Spinal cord (tissue), 10 donors: ENCODE measurements around the gene RRAS. TPM values are rescaled to one million over a fixed set of nuclear protein-coding genes. Genes with fewer than 3 reads are reported as not detected.

Experiments used
- DNase-seq, 6 donors: peaks; one replicate each; pipeline versions ENCODE4 v3.0.0 to v3.0.0-alpha.2; 2013 to 2015; ENCODE audit warnings: low spot score in 6 of 6, low read depth in 4 of 6
- H3K27ac ChIP-seq: one replicate; pipeline ENCODE4 v1.5.1; 2013; ENCODE audit warnings: low read depth, low read length, control low read depth
- H3K27me3 ChIP-seq: one replicate; pipeline ENCODE4 v1.6.1; 2013; ENCODE audit warnings: low read length; ENCODE audit not compliant: control insufficient read depth, insufficient read depth
- H3K36me3 ChIP-seq: one replicate; pipeline ENCODE4 v1.6.1; 2013; ENCODE audit warnings: low read length; ENCODE audit not compliant: control insufficient read depth, insufficient read depth
- H3K4me1 ChIP-seq: one replicate; pipeline ENCODE4 v1.6.1; 2013; ENCODE audit warnings: low read length; ENCODE audit not compliant: control insufficient read depth, insufficient read depth
- H3K4me3 ChIP-seq: one replicate; pipeline ENCODE4 v1.5.1; 2013; ENCODE audit warnings: low read depth, low read length, control low read depth
- H3K9me3 ChIP-seq: one replicate; pipeline ENCODE4 v1.6.1; 2013; ENCODE audit warnings: low read length; ENCODE audit not compliant: control insufficient read depth, insufficient read depth
- WGBS: methylation state at CpG from one replicate; pipeline ENCODE4 v1.1.5; 2013; ENCODE audit warnings: missing lambda C conversion rate; ENCODE audit not compliant: insufficient coverage; 5-methylcytosine and 5-hydroxymethylcytosine counted together
- polyA plus RNA-seq, 2 donors: library from polyadenylated mRNA; unstranded; fragments of 120-200 nt; gene quantifications; one replicate each; pipeline ENCODE4 v1.2.1, GENCODE V29; 2013; ENCODE audit not compliant: insufficient read length in 2 of 2
- total RNA-seq, 2 donors: library from RNA; depleted of rRNA in 1 of 2; stranded (reverse); fragments of 120-200 nt in 1 of 2; fragments of >200 nt in 1 of 2; gene quantifications; one replicate each; pipeline versions ENCODE4 v1.2.3 to v1.2.4, GENCODE V29; 2013 to 2014
- donor health status: healthy.

The RRAS gene
- total and polyA plus RNA-seq, 4 donors: 4.7 to 16.7 (median 15.0) TPM

- Histone ChIP-seq H3K9me3 (no peaks in the 10 kb centered on the region), H3K4me1 (peaks cover 13% of the 10 kb centered on the region), H3K36me3 (peaks cover 67% of the 10 kb centered on the region), H3K27ac (no peak overlapping the region), H3K27me3 (no peaks in the 10 kb centered on the region), H3K4me3 (no peak overlapping the region)
- DNase-seq: no peak
- WGBS: 94% methylated on average over 11 of the region's 17 CpGs
Measured at GRCh38 chr19:49646586-49646985, 6.6 kb upstream of the RRAS start.

- Histone ChIP-seq H3K27me3 (no peaks in the 10 kb centered on the region), H3K27ac (no peak overlapping the region), H3K36me3 (peaks cover 62% of the 10 kb centered on the region), H3K4me1 (peaks cover 19% of the 10 kb centered on the region), H3K4me3 (no peak overlapping the region), H3K9me3 (no peaks in the 10 kb centered on the region)
- no peak for DNase-seq
- WGBS: 94% methylated on average over 12 of the region's 13 CpGs
Measured at GRCh38 chr19:49645995-49646394, 6.1 kb upstream of the RRAS start.

GRCh38 chr19:49645592-49645991 lies 5.6 kb upstream of the RRAS start:
- Histone ChIP-seq H3K4me1 (peaks cover 23% of the 10 kb centered on the region), H3K27me3 (no peaks in the 10 kb centered on the region), H3K36me3 (peaks cover 58% of the 10 kb centered on the region), H3K27ac (no peak overlapping the region), H3K9me3 (no peaks in the 10 kb centered on the region), H3K4me3 (no peak overlapping the region)
- WGBS: 98% methylated on average over 11 of the region's 11 CpGs
- DNase-seq: no peak

- Histone ChIP-seq H3K9me3 (no peaks in the 10 kb centered on the region), H3K4me1 (peaks cover 39% of the 10 kb centered on the region), H3K27ac (no peak overlapping the region), H3K27me3 (no peaks in the 10 kb centered on the region), H3K36me3 (peaks cover 40% of the 10 kb centered on the region), H3K4me3 (no peak overlapping the region)
- no peak for DNase-seq
- WGBS: 81% methylated on average over 2 of the region's 2 CpGs
Measured at GRCh38 chr19:49643466-49643865, 3.5 kb upstream of the RRAS start.

GRCh38 chr19:49642492-49643035 lies 2.6 kb upstream of the RRAS start:
- Histone ChIP-seq H3K9me3 (no peaks in the 10 kb centered on the region), H3K27me3 (peaks cover 2% of the 10 kb centered on the region), H3K36me3 (peaks cover 31% of the 10 kb centered on the region), H3K4me1 (peaks cover 46% of the 10 kb centered on the region), H3K27ac (peak overlapping the region; percentile 100), H3K4me3 (peak overlapping the region; percentile 99)
- WGBS: 2% methylated on average over 3 of the region's 5 CpGs
- peak in 1 of 6 donors; percentile 42 for DNase-seq

- peak within 1 kb of the TSS; percentile 100 for H3K27ac ChIP-seq
- peaks cover 48% of the 10 kb centered on the region for H3K4me1 ChIP-seq
- WGBS: under 1% methylated on average over 87 of the region's 87 CpGs
Measured at GRCh38 chr19:49641688-49642491, 1.9 kb upstream of the RRAS start, which contains the start of gene SCAF1. Gene SCAF1, plus strand, starts transcription at chr19:49642209. Its CDS starts 2,818 bp downstream, at chr19:49645027.

GRCh38 chr19:49639401-49640112 lies 386 bp downstream of the RRAS start:
- H3K9me3 ChIP-seq: no peaks in the 10 kb centered on the region
- peaks cover 64% of the 10 kb centered on the region for H3K4me1 ChIP-seq
- peak overlapping the region; percentile 99 for H3K4me3 ChIP-seq
- WGBS: 2% methylated on average over 31 of the region's 31 CpGs
- peaks cover 2% of the 10 kb centered on the region for H3K27me3 ChIP-seq
- peak in 1 of 6 donors; percentile 35 for DNase-seq
- H3K36me3 ChIP-seq: peaks cover 3% of the 10 kb centered on the region
- H3K27ac ChIP-seq: peak overlapping the region; percentile 100

More at GRCh38 chr19:49641688-49642491, 1.9 kb upstream of the RRAS start, which contains the start of gene SCAF1:
- DNase-seq: peak; percentile 93 to 100 (median 98)
- Histone ChIP-seq H3K4me3 (peak within 1 kb of the TSS; percentile 99), H3K36me3 (peaks cover 24% of the 10 kb centered on the region), H3K27me3 (peaks cover 2% of the 10 kb centered on the region), H3K9me3 (no peaks in the 10 kb centered on the region)

GRCh38 chr19:49637821-49638738 lies 1.9 kb downstream of the RRAS start:
- Histone ChIP-seq H3K36me3 (peaks cover 2% of the 10 kb centered on the region), H3K4me1 (peaks cover 60% of the 10 kb centered on the region), H3K4me3 (no peak overlapping the region), H3K27ac (peak overlapping the region; percentile 52), H3K27me3 (peaks cover 2% of the 10 kb centered on the region), H3K9me3 (no peaks in the 10 kb centered on the region)
- DNase-seq: peak in 1 of 6 donors; percentile 38
- 18% methylated on average over 16 of the region's 19 CpGs for WGBS
